Measurements from ENCODE around the gene ACTR3.
A peak's percentile ranks its signal among the peaks of the same experiment; 100 is the strongest.
"Not testable (repeated sequence)": the region's sequence is repeated elsewhere in the genome, so short reads cannot be mapped to it uniquely, and the experiment has no call there.

ACTR3 gene

DNA sequence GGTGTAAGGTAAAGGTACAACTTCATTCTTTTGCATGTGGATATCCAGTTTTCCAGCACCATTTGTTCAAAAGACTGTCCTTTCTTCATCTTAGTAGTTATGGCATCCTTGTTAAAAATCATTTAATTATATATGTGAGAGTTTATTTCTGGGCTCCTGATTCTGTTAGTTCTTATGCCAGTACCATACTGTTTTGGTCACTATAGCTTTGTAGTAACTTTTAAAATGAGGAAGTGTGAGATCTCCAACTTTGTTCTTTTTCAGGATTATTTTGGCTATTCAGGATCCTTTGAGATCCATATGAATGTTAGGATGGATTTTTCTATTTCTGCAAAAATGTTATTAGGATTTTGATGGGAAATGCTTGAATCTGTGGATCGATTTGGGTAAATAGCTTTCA lies 16.8 kb downstream of the ACTR3 start:
- no peak for DNase-seq (ENCODE audit: low read depth)

DNA sequence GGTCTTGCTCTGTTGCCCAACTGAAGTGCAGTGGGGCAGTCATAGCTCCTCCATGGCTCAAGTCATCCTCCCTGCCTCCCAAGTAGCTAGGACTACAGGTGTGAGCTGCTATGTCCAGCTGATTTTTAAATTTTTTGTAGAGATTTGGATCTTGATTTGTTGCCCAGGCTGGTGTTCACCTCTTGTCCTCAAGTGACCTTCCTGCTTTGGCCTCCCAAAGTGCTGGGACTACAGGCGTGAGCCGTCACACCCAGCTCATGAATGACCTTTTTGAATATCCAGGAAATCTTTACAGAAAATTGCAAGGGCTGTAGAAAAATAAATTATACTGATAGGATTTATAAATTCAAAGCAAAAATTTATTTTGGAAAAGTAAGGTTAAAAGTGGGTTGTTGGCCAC lies 17.4 kb downstream of the ACTR3 start:
- no peak for DNase-seq (ENCODE audit: low read depth)

DNA sequence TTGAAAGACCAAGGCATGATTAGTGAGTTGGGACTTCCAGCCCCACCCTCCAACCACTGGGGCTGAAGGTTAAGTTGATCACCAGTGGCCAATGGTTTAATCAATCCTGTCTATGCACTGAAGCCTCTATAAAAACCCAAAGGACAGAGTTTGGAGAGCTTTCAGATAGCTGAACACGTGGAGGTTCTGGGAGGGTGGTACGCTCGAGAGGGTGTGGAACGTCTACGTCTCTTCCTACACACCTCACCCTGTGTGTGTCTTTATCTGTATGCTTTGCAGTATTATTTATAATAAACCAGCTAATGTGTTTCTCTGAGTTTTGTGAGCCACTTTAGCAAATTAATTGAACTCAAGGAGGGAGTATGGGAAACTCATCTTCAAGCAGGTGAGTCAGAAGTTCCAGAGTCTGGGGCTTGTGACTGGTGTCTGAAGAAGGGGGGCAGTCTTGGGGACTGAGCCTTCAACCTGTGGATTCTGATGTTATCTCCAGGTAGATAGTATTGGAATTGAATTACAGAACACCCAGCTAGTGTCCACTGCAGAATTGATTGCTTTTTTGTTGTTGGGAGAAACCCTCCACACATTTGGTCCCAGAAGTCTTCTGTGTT lies 20.3 kb downstream of the ACTR3 start:
- peak; percentile 34 for DNase-seq (ENCODE audit: low read depth)

DNA sequence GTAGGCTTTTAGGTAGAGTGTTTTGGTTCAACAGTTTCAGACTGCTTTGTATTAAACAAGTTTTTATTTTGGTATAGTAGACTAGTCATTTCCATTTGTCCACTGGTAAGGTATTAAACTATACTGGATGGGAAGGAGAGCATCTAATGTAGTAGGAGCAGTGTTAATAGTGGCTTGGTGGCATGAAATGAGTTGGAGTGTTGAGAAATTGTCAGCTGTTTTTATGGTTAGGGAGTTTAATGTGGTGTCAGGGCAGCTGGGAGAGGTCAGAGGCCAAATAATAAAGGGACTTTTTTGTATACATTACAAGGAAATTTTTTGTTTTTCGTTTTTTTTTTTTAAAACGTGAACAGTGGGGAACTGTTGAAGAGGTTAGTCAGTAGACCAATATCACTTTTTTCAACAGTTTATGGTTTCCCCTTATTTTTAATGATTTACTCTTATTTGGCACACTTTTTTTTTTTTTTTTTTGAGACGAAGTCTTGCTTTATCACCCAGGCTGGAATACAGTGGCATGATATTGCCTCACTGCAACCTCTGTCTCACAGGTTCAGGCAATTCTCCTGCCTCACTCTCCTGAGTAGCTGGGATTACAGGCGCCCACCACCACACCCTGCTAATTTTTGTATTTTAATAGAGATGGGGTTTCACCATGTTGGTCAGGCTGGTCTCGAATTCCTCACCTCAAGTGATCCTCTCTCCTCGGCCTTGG lies 21.2 kb downstream of the ACTR3 start:
- DNase-seq (ENCODE audit: low read depth): no peak

DNA sequence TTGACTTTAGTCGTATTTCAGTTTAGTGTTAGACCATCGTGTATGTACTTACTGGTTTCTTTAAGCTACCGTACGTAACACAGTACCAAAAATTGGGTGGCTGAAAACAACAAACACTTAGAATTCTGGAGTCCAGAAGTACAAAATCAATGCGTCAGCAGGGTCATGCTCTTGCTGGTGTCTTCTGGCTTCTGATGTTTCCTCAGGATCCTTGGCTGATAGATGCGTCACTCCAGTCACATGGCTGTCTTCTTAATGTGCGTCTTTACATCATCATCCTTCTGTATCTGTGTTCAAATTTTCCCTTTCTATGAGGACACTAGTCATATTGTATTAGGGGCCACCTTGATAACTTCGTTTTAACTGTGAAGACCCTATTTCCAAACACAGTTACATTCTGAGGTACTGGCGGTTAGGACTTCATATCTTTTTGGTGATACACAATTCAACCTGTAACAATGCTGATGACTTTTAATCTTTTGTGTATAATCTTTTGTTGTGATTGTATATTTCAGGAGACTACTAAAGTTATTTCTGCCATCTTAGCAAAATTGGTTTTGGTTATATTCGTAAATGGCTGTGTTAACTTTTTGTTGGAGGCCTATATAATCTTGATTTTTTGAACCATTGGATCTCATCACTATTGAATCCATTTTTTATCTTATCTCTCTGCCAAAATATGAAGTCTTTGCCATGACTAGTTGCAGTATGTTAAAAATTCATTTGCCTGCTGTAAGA lies 25.4 kb downstream of the ACTR3 start:
- DNase-seq (ENCODE audit: low read depth): no peak

DNA sequence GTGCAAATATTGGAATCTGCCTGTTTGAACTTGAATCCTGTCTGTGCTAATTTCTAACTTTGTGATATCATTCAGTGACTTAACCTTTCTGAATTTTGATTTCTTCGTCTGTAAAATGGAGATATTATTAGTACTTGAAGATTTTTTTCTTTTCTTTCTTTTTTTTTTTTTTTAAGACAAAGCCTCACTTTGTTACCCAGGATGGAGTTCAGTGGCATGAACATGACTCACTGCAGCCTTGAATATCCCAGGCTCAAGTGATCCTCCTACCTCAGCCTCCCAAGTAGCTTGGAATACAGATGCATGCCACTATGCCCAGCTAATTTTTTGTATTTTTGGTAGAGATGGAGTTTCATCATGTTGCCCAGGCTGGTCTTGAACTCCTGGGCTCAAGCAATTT lies 28.3 kb downstream of the ACTR3 start:
- no peak for DNase-seq (ENCODE audit: low read depth)

DNA sequence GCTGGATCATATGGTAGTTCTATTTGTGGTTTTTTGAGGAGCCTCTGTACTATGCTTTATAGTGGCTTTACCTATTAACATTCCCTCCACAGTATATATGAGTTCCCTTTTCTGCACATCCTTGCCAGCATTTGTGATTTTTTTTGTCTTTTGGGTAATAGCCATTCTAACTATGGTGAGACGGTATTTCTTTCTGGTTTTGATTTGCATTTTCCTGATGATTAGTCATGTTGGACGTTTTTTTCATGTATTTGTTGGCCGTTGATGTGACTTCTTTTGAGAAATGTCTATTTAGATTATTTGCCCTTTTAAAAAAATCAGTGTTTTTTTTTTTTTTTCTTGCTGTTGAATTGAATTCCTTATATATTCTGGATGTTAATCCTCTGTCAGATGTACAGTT lies 31.1 kb downstream of the ACTR3 start:
- DNase-seq (ENCODE audit: low read depth): no peak

DNA sequence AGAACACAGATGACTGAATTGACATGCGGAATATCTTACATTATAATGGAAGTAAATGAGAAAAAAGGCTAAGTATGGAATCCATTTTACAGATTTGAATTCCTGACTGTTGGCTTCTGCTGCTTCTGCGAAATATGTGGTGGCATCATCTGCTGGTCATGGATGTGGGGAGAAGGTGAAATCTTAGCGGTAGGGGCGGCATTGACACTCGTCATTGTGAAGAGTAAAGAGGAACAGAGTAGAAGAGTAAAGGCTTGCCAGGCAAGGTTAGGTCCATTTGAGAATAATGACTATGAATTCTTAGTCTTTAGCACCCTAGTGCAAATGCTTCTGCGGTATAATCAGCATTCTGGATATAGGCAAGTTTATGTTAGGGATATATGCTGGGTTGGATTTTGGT lies 32.4 kb downstream of the ACTR3 start:
- no peak for DNase-seq (ENCODE audit: low read depth)

DNA sequence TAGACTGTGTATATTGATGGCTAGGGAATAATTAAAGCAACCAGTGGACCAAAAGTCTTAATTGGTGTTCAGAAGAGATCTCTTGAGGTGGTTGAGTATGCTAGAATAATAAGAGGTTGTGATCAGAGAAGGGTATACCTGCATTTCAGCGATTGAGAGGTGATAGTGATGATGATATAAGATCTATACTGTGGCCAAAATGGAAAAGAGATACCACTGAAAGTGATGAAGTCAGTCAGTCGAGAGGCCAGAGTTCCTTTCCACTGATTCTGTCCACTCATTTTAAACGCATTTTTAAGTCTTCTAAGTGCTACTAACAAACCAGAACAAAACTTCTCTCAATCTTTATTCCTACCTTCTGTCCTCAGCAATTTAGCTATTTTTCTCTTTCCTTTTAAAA lies 32.9 kb downstream of the ACTR3 start:
- DNase-seq (ENCODE audit: low read depth): no peak

DNA sequence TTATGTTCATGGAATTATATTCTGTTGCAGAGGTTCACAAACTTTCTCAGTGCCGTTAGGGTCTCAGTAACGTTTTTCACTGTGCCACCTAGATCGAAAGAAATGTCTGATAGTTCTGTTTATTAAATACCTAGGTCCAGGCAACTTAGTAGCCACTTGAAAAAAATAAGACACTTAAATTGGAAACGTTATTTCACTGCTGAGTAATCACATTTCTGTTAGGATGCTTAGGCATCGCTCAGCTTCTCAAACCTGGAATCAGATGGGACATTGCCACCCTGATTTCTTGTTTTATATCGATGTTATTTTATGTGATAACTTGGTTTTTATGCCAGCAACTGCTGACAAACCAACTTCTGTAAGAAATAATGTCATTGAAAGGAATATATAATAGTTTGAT lies 36.0 kb downstream of the ACTR3 start:
- DNase-seq (ENCODE audit: low read depth): no peak

DNA sequence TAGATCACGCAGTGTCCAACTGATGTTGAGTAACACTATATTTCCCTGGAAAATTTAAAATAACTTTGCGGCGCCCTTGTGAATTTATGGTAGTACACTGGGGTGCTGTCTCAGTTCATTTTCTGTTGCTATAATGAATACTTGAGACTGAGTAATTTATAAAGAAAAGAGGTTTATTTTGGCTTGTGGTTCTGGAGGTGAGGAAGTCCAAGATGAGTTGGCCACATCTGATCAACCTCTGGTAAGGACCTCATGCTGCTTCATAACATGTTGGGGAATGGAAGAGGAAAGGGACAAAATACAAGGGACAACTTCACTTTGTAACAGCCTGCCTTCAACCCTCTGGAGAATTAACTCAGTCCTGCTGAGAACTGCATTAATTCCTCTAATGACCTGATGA lies 36.4 kb downstream of the ACTR3 start:
- no peak for DNase-seq (ENCODE audit: low read depth)

DNA sequence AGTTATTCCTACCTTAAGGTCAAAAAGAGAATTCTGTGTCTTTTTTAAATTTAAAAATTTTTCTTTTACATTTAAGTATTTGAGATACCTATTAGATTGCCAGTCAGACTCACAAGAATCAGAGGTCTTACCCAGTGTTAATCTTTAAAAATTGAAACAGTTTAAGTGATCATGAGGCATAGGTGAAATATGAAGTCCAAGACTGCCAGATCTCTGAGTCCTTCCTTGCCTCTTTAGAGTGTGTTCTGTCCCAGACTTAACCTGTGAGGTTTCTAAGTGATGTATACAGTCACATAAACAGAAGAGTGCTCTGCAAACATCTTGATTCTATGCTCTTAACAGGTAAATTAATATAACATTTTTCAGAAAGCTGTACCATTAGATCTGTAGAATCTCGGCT lies 40.6 kb downstream of the ACTR3 start:
- DNase-seq (ENCODE audit: low read depth): no peak

DNA sequence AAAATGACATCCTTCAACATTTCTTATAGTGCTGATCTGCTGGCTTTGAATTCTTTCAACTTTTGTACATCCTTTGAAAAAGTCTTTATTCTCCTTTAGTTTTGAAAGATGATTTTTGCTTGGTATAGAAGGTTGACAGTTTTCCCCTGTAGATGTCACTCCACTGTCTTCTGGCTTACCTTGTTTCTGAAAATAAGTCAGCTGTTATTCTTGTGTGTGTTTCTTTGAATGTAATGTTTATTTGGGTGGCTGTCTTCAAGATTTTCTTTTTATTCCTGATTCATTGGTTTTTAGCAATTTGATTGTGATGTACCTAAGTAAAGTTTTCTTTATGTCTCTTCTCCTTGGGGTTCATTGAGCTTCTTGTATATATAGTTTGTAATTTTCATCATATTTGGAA lies 47.6 kb downstream of the ACTR3 start:
- DNase-seq (ENCODE audit: low read depth): no peak

DNA sequence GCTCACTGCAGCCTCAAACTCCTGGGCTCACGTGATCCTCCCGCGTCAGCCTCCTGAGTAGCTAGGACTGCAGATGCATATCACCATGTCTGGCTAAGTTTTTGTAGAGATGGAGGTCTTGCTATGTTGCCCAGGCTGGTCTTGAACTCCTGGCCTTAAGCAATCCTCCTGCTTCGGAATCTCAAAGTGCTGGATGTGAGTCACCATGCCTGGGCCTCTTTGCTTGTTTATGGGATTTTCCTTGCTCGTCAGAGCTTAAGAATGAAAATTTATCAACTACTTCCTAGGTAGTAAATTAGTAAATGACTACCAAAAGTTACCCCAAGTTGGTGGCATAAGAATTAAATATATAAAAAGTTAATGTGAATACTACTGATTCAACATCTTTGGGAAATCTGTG lies 51.0 kb downstream of the ACTR3 start:
- DNase-seq (ENCODE audit: low read depth): no peak

DNA sequence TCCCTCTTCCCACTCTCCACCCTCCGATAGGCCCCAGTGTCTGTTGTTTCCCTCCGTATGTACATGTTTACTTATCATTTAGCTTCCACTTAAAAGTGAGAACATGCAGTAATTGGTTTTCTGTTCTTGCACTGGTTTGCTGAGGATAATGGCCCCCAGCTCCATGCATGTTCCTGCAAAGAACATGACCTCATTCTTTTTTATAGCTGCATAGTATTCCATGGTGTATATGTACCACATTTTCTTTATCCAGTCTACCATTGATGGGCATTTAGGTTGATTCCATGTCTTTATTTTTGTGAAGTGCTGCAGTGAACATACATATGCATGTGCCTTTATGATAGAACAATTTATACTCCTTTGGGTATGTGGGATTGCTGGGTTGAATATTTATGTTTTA lies 55.9 kb downstream of the ACTR3 start:
- DNase-seq (ENCODE audit: low read depth): not testable (repeated sequence)

DNA sequence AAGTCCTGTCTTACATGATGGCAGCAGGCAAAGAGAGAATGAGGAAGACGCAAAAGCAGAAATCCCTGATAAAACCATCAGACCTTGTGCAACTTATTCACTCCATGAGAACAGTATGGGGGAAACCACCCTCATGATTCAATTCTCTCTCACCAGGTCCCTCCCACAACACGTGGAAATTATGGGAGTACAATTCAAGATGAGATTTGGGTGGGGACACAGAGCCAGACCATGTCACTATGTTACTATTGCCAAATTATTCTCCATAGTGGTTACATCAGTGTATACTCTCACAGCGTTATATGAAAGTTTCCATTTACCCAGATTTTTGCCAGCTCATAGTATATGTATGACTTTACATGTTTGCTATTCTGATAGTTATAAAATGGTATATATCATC lies 61.0 kb downstream of the ACTR3 start:
- DNase-seq (ENCODE audit: low read depth): not testable (repeated sequence)

DNA sequence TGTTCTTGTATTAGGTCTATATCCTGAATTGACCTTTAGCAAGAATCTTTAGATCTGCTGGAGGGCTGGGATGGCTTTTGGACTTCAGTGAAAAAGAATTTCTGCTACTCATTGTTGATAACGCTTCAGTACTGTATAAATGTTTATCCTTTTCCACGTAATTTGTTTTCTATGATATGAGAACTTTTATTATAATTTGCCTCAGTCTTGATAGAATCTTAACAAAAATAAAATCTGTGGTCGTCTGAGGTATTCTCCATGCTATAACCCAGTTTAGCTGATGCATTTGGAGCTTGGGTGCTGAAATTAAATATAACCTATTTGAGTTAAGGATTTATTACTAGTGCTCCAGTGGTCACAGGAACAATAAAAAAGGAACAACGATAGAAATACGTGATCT lies 71.1 kb downstream of the ACTR3 start:
- no peak for DNase-seq (ENCODE audit: low read depth)

DNA sequence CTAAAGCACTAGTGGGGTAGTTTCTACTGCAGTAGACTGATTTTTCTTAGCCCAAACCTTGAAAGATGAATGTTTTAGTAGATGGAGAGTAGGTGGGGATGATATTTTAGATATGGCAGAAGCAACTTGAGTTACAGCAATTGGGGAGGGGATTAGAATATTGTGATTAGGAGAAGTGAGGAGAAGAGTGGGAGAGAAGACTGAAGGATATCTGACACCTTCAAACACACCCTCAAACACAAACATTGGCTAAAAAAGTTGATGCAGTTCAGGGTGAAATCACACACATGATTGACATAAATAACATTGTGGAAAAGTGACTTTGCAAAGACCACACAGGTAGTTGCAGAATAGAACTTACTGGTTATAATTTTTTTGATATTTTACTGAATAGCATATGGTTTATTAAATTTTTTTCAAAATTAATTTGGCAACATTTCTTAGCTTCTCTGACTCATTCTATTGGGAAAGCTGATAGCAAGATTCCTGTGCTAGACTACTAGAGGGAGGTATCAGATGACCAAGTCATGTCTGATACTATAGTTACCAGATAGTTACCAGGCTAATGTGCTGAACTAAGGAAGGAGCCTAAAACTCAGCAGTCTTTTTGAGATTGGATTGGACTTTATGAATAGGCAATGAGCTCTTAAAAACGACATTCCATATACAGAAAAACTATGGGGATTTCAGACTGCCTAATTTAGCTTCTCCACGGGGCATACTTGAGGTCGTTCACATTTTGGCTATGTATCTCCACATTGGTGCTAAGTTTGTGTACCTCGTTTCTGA lies 73.0 kb downstream of the ACTR3 start:
- no peak for DNase-seq (ENCODE audit: low read depth)

DNA sequence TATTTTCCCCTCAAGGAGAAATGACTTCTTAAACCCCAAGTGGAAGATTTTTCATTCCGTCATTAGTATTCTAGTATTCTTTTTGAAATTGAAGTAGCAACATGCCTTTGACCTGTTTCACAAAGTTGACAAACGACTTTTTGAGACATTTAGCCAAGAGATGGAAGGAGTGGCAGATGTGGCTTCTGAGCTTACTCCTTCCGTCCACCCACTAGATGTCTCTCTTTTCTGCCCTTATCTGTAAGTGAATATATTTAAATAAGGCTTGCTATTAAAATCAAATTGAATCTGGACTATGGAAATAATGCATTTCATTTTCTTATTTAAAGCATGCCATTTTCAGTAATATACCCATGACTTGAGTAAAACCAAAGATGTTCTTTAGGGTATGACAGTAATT lies 74.1 kb downstream of the ACTR3 start:
- no peak for DNase-seq (ENCODE audit: low read depth)

DNA sequence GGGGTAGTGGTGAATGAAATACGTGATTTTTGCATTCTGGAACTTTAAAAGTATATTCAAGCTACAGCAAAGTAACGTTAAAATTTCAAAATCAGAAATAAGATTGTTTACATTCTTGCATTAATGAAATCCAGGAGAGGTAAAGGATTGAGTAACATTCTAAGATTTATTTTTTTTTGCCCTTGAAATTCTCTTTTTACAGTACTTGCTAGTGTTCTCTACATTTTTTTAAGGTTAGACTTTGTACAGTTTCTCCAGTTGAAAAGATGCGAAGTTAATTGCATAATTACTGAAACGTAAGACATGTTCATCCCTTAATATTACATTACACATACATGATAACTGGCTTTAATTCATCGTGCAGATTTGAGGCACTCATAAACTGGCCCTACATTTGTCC lies 74.5 kb downstream of the ACTR3 start:
- DNase-seq (ENCODE audit: low read depth): no peak

DNA sequence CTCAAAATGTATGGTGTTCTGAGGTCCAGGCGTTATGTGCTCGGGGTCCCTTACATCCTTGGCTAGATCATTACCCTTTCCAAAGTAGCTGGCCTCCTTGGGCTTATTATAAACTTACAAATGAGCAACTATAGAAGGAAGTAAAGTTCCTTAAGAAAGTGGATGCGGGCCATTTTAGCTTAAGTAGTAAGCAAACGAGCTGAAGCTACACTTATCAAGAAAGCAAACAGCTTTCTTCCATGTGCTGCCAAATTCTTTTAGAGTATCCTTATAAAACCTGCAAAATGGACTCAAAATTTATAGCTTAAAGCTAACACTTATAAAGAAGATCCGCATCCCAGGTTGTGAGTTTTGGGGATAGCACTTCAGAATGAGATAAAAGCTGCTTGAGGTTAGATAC lies 75.3 kb downstream of the ACTR3 start:
- DNase-seq (ENCODE audit: low read depth): no peak

DNA sequence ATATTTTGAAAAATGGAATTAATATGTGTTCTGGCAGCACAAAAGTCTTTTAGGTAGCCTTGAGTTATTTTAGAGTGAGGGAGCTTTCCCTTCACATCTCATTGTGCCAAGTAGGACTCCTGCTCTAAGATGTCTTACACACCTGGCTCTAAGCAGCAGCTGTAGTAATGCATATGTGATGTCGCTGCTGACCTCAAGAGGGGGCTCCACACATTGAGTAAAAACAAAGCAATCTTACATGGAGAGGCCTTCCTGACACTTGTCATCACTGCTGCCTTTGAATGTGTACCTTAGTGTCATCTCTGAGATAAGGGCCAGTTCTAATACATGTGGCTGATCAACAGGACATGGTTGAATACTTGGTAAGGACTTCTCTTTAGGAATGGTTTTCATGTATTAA lies 75.8 kb downstream of the ACTR3 start:
- DNase-seq (ENCODE audit: low read depth): no peak

DNA sequence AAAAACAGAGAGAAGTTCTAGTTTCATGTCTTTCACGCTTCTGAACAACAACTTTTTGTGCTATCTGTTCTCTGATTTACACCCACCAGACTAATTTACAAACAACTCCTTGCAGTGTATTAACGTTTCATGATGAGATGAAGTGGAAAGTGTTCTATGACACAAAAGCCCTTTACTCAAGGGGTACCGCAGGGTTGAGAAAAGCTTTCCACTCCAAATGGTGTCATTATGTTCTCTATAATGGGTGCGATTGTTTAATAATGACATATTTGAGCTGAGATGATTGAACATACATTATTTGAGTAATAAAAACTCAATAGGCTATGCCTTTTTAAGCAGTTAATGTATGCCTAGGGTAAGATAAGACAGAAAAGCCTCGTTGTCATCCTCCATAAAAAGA lies 76.3 kb downstream of the ACTR3 start:
- DNase-seq (ENCODE audit: low read depth): no peak
